AG04449 (cell line): ENCODE results near the gene VPS4A.
A peak's percentile ranks its signal among the peaks of the same experiment; 100 is the strongest.

Source experiments
- CTCF ChIA-PET: fragments of 350-600 bp; formaldehyde crosslinking; extraction: SDS; loops from one replicate; lab custom pipeline; 2021; ENCODE audit warnings: antibody characterized with exemption; lab: Yijun Ruan, JAX
- POLR2A ChIA-PET: fragments of 400-600, 350-600 bp; formaldehyde crosslinking; extraction: SDS; loops from one replicate; lab custom pipeline; 2020; ENCODE audit warnings: antibody characterized with exemption, inconsistent platforms; lab: Yijun Ruan, JAX
- DNase-seq: peaks from one replicate; pipeline ENCODE4 v3.0.0-alpha.2; 2010; ENCODE audit warnings: low read depth, low spot score
- H3K4me3 ChIP-seq: 2 replicates; pipeline ENCODE4 v1.5.1; 2011; ENCODE audit warnings: low read depth, mild to moderate bottlenecking, control low read depth, low read length
- CTCF ChIP-seq: IDR thresholded peaks from one replicate; pipeline ENCODE4 v1.5.1; 2011; ENCODE audit warnings: mild to moderate bottlenecking, moderate library complexity, low read length, control low read depth, inconsistent platforms; ENCODE audit not compliant: insufficient read depth; ENCODE audit errors: missing control alignments

VPS4A gene

GRCh38 chr16:69310653-69311532 is at the start of gene VPS4A:
Gene VPS4A (plus strand): TSS chr16:69311350. CDS start chr16:69311512, 162 bp downstream.
- CTCF ChIA-PET, result interaction anchor here (0.6 to 3.2 kb wide), 14 partner anchors 9 to 171 kb away, joined by 3 to 16 read pairs (median 4); no protein-coding TSS in a partner anchor
- POLR2A ChIA-PET, result no interaction called here

DNA sequence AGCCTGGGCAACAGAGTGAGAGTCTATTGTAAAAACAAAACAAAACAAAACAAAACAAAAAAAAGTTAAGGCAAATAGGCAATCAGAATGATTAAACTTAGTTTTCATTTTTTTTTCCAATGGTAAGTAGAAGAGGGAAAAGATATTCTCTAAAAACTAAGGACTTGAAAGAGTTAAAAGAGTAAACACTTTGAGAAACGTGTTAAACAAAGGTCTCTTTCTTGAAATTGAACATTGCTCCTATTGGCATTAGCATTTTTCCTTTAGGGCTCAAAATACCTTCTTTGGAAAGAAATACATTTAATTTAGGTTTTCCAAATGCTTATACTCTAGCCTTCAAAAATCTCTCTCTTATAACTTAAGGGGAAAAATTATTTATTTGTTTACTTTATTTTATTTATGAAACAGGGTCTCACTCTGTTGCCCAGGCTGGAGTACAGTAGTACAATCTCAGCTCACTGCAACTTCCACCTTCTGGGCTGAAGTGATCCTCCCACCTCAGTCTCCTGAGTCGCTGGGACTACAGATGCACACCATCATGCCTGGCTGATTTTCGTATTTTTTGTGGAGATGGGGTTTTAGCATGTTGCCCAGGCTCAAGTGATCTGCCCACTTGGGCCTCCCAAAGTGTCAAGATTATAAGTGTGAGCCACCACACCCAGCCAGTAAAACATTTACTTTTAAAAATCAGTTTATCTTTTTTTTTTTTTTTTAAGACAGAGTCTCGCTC is 44.7 kb upstream of the VPS4A start:
- ChIA-PET CTCF (no interaction called here), POLR2A (interaction anchor here (0.7 kb wide), 1 partner anchor 7 kb away, joined by 3 read pairs; no protein-coding TSS in a partner anchor)
- DNase-seq, result no peak
- H3K4me3 ChIP-seq, result no peak overlapping the region
- TF ChIP-seq CTCF, result no peak

More at GRCh38 chr16:69310653-69311532, at the start of gene VPS4A:
- H3K4me3 ChIP-seq, result peak within 1 kb of the TSS; percentile 82
- DNase-seq, result peak; percentile 76
- peak; percentile 99 for TF ChIP-seq CTCF

DNA sequence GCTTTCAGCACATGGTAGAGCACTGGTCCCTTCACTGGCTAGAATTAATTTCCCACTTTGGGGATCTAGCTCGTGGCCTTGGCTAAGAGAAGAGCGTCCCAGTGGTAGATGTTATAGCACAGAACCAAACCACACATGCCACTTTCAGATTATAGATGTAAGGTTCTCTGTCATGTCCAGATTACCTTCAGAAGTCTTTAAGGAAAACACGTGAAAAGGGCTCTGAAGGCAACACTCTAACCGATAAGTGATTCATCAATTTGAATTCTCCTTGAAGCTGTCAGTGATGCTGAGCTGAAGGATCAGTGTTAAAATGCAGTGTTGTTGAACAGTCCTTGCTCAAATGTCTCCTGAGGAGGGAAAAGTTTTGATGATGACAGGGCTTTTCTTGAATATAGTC is 43.5 kb upstream of the VPS4A start:
- ChIA-PET CTCF (interaction anchor here (1.2 kb wide), 1 partner anchor 118 kb away, joined by 3 read pairs; no protein-coding TSS in a partner anchor), POLR2A (no interaction called here)
- DNase-seq, result no peak
- no peak overlapping the region for H3K4me3 ChIP-seq
- no peak for TF ChIP-seq CTCF

DNA sequence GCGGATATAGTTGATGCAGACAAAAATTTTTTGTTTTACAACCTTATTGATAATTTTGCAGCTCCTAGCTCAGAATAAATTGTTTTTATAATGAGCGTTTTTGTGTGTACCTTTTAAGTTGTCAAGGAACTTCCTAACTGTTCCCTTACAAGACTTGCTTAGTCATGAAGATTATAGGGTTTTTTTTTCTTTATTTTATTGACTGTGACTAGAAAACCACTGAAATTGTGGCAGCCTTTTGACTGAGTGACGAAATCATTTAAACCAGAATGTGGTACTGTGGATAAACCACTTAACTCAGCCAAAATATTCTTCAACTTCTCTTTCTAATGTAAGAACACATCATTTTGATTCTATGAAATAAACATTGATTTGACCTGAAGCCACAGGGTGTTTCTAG is 40.8 kb upstream of the VPS4A start:
- POLR2A ChIA-PET, result no interaction called here
- no peak overlapping the region for H3K4me3 ChIP-seq
- DNase-seq, result no peak
- CTCF ChIA-PET, result interaction anchor here (1.2 kb wide), 1 partner anchor 113 kb away, joined by 3 read pairs; no protein-coding TSS in a partner anchor
- no peak for TF ChIP-seq CTCF

DNA sequence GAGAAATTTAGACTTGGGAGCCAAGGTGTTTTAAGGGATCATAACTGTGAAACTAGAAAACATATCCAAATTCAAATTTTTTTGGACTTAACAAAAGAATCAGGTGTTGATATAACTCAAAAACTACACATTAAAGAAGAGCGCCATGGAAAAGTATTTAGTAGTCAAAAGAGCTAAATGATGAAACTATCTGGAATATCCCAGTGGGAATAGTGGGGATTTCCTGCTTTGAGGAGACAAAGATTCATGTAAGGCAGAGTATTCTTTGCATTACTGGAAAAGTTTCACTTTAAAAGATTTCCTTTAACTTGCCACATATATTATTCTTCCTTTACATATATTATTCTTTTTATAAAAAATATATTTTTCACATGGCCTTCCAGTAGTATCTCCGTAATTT is 40.3 kb upstream of the VPS4A start:
- H3K4me3 ChIP-seq, result no peak overlapping the region
- ChIA-PET CTCF (interaction anchor here (1.2 to 1.4 kb wide), 2 partner anchors 15 to 114 kb away, joined by 3 to 7 read pairs; no protein-coding TSS in a partner anchor), POLR2A (no interaction called here)
- no peak for TF ChIP-seq CTCF
- no peak for DNase-seq
